ENCODE results near the gene SLAMF6.

DNA sequence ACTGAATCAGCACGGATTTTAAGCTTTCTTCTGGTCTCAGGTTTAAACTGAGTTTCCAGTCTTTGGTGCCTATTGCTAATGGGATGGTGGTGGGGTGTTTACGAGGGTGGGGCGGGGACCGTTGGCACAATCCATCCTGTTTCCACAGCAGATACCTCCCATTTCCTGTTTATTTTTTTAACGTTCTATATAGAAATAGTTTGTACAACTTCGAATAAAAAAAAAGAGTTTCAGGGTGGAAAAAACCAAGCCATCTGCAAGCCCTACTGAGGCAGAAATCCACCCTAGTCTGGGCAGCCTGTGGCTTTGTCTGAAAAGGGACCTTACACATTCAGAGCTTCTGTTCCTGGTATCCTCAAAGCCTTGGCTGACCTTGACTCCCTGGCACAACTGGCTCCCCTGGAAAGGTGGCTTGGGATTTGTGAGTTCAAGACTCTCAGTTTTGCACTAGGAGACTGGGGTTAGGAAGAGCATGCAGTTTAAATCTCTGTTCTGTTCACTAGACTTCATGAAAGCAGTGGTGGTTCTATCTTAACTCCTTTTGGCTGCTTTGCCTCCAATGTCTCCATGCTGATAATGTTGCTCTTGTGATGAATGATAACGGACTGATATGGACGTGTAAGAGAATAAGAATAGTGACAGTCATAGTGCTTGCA is 76.0 kb downstream of the SLAMF6 start:
- TF ChIP-seq EZH2 (IDR thresholded peaks at IDR 0.05; ENCODE audit: insufficient read depth, poor library complexity, severe bottlenecking) (no peak), EZH2phosphoT487 (IDR thresholded peaks at IDR 0.05; ENCODE audit: insufficient read depth, low read depth) (no peak)

Measured in GM23248 (cell line).